Measurements from ENCODE around the gene DEXI. TPM values are rescaled to one million over a fixed set of nuclear protein-coding genes. Genes with fewer than 3 reads are reported as not detected.

Gene DEXI
- total and polyA plus RNA-seq, 9 donors = 26.5 to 73.4 (median 45.7) TPM

GRCh38 chr16:10937068-10937859, 5.0 kb downstream of the DEXI start:
- intact Hi-C loops (cut with DNase I) = loop anchor here in 1 of 4 donors (10.0 kb wide), 1 partner anchor 182 kb away; no protein-coding TSS in a partner anchor
- H3K4me1 ChIP-seq (ENCODE audit: insufficient read depth) = peaks cover 19% of the 10 kb centered on the region

GRCh38 chr16:10936272-10936984, 5.8 kb downstream of the DEXI start:
- TF ChIP-seq CTCF (IDR thresholded peaks at IDR 0.05) = no peak
- no peak for TF ChIP-seq EP300 (IDR thresholded peaks at IDR 0.05)
- no peak for TF ChIP-seq POLR2A (IDR thresholded peaks at IDR 0.05)
- peaks cover 19% of the 10 kb centered on the region for H3K4me1 ChIP-seq (ENCODE audit: insufficient read depth)
- DNase-seq = no peak
- 53 to 61% (median 57%) methylated on average over 8 of the region's 8 CpGs for WGBS, 3 donors
- no peak overlapping the region for H3K27ac ChIP-seq
- no peaks in the 10 kb centered on the region for H3K36me3 ChIP-seq
- H3K27me3 ChIP-seq = no peaks in the 10 kb centered on the region
- intact Hi-C loops (cut with DNase I) = loop anchor here in 1 of 4 donors (10.0 kb wide), 1 partner anchor 182 kb away; no protein-coding TSS in a partner anchor
- no peak overlapping the region for H3K4me3 ChIP-seq
- no peaks in the 10 kb centered on the region for H3K9me3 ChIP-seq

More at GRCh38 chr16:10937068-10937859, 5.0 kb downstream of the DEXI start:
- Histone ChIP-seq H3K27me3 (no peaks in the 10 kb centered on the region), H3K36me3 (no peaks in the 10 kb centered on the region), H3K4me3 (no peak overlapping the region), H3K27ac (peak overlapping the region in 1 of 2 donors; percentile 0), H3K9me3 (no peaks in the 10 kb centered on the region)
- WGBS, 3 donors = 27 to 40% (median 31%) methylated on average over 11 of the region's 11 CpGs
- no peak for DNase-seq
- TF ChIP-seq POLR2A (IDR thresholded peaks at IDR 0.05) (no peak), CTCF (IDR thresholded peaks at IDR 0.05) (no peak), EP300 (IDR thresholded peaks at IDR 0.05) (no peak)

GRCh38 chr16:10935226-10935915, 6.9 kb downstream of the DEXI start:
- no peak for DNase-seq
- Histone ChIP-seq H3K36me3 (no peaks in the 10 kb centered on the region), H3K4me3 (no peak overlapping the region), H3K27me3 (no peaks in the 10 kb centered on the region), H3K27ac (no peak overlapping the region), H3K9me3 (no peaks in the 10 kb centered on the region), H3K4me1 (ENCODE audit: insufficient read depth) (peaks cover 18% of the 10 kb centered on the region)
- intact Hi-C loops (cut with DNase I) = loop anchor here in 1 of 4 donors (10.0 kb wide), 1 partner anchor 181 kb away; no protein-coding TSS in a partner anchor
- WGBS, 3 donors = 56 to 62% (median 57%) methylated on average over 7 of the region's 7 CpGs
- TF ChIP-seq CTCF (IDR thresholded peaks at IDR 0.05) = no peak
- no peak for TF ChIP-seq POLR2A (IDR thresholded peaks at IDR 0.05)
- TF ChIP-seq EP300 (IDR thresholded peaks at IDR 0.05) = no peak
